SW 1271 (cell line): ENCODE measurements around the gene TNIK.

Source experiments
- DNase-seq, 2 experiments: peaks; one replicate each; lab custom pipeline; 2025; lab: John Stamatoyannopoulos, UW

The TNIK gene

GRCh38 chr3:171336406-171336805 is 123.8 kb downstream of the TNIK start:
- no peak for DNase-seq

GRCh38 chr3:171335559-171335958 is 124.6 kb downstream of the TNIK start:
- DNase-seq = no peak

GRCh38 chr3:171334465-171334811 is 125.8 kb downstream of the TNIK start:
- no peak for DNase-seq

- no peak for DNase-seq
Measured at GRCh38 chr3:171333784-171334464, 126.3 kb downstream of the TNIK start.

- DNase-seq = no peak
Measured at GRCh38 chr3:171330938-171331337, 129.3 kb downstream of the TNIK start.

GRCh38 chr3:171329746-171330145 is 130.5 kb downstream of the TNIK start:
- DNase-seq = no peak

GRCh38 chr3:171328419-171329082 is 131.7 kb downstream of the TNIK start:
- no peak for DNase-seq

GRCh38 chr3:171327441-171328174 is 132.6 kb downstream of the TNIK start:
- no peak for DNase-seq

- DNase-seq = no peak
Measured at GRCh38 chr3:171326717-171327440, 133.3 kb downstream of the TNIK start.

- no peak for DNase-seq
Measured at GRCh38 chr3:171323938-171324536, 136.2 kb downstream of the TNIK start.

GRCh38 chr3:171321559-171322360 is 138.4 kb downstream of the TNIK start:
- no peak for DNase-seq

- no peak for DNase-seq
Measured at GRCh38 chr3:171320750-171321558, 139.3 kb downstream of the TNIK start.

- DNase-seq = no peak
Measured at GRCh38 chr3:171317171-171317570, 143.0 kb downstream of the TNIK start.

- no peak for DNase-seq
Measured at GRCh38 chr3:171315919-171316318, 144.3 kb downstream of the TNIK start.

- DNase-seq = no peak
Measured at GRCh38 chr3:171315101-171315500, 145.1 kb downstream of the TNIK start.

GRCh38 chr3:171314341-171314740 is 145.9 kb downstream of the TNIK start:
- no peak for DNase-seq

- no peak for DNase-seq
Measured at GRCh38 chr3:171313702-171314101, 146.5 kb downstream of the TNIK start.

GRCh38 chr3:171312741-171313140 is 147.5 kb downstream of the TNIK start:
- no peak for DNase-seq

- DNase-seq = no peak
Measured at GRCh38 chr3:171311784-171312183, 148.4 kb downstream of the TNIK start.

- no peak for DNase-seq
Measured at GRCh38 chr3:171309906-171310359, 150.3 kb downstream of the TNIK start.
